Right kidney (tissue), 1 donor: ENCODE results near the gene CPLANE2.

Experiments
- DNase-seq: peaks from one replicate; pipeline ENCODE4 v3.0.0-alpha.2; 2016

The CPLANE2 gene

DNA sequence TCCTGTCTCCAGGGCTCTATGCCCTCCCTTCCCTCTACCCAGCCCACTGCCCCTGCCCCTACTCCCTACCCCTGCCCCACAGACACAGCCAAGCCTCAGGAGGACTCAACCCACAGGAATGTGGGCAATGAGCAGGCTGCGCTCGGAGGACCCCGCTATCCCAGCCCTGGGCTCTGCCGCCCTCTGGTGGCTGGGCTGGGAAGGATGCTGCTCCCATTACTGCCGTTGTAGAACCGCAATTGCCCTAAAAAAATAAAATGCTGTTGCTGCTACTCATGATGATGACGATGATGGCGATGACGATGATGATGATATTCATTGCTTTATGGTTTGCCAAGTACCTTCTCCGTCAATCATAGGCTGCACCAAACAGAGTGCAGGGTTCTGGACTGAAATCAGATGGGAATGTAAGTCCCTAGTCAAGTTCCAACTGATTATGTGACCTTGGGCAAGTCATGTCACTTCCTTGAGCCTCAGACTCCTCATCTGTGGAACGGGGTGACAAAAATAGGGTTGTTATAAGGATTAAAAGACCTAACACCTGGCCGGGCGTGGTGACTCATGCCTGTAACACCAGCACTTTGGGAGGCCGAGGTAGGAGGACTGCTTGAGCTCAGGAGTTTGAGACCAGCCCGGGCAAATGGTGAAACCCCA, 49.1 kb downstream of the CPLANE2 start:
- DNase-seq, result no peak

DNA sequence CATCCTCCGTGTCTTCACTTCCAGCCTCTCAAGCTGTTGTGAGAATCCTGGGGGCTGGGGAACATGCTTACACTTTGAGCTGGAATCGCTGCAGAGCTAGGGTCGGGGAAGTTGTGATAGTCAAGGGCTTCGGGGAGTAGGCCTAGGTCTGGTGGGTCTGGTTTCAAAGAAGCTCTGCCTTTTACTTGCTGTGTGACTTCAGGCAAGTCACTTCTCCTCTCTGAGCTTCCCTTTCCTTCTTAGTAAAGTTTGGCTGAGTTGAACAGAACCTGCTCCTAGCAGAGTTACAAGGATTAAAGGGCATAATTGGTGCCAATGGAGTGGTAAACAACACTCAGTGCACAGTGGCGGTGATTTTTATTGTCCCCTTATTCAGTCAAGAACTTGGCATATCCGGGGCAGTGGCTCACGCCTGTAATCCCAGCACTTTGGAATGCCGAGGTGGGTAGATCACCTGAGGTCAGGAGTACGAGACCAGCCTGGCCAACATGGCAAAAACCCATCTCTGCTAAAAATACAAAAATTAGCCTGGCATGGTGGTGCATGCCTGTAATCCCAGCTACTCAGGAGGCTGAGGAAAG, 50.2 kb downstream of the CPLANE2 start:
- DNase-seq, result no peak

- no peak for DNase-seq
These were observed 52.3 kb downstream of the CPLANE2 start for GRCh38 chr1:16184557-16185303.

DNA sequence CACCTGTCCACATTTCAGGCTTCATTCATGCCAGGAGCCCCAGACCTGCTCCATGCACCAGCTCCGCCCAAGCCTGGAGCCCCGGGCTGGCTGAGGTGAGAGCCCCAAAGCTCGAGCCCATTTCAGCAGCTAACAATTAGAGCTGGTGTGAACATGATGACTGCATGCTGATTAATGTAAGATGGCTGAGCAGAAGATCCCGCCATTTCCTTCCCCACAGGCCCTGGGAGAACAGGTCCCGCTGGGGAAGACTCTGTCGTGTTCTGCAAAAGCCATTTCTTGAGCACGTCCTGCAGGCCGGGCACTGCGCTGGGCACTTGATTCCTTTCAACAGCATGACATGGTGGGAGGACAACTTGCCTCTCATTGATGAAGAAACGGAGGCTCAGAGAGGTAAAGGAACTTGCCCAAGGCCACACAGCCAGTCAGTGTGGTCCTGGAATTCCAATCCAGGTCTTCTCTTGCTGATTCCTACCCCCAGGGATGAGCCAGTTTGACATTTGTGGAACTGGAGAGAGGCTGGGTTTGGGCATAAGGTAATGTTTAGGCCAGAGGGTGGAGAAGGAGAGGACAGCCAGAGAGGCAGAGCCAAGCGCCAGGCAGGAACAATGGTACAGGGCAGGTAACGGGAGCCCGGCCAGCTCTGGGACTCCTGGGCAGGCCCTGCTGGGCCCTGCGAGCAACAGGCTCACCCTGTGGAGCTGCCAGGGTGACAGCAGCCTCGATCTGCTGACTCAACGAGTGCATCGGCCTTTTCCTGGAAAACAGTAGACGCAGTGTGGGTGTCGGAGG, 53.0 kb downstream of the CPLANE2 start:
- DNase-seq, result no peak

GRCh38 chr1:16183179-16183578, 53.8 kb downstream of the CPLANE2 start:
- DNase-seq, result no peak

GRCh38 chr1:16181887-16182719, 54.9 kb downstream of the CPLANE2 start:
- peak; percentile 78 for DNase-seq
